CD14-positive monocyte (primary cell): Measurements from ENCODE around the gene ZNF407. TPM values are rescaled to one million over a fixed set of nuclear protein-coding genes. Genes with fewer than 3 reads are reported as not detected.

Experiments
- DNase-seq, 3 donors: peaks; one replicate each; pipeline ENCODE4 v3.0.0-alpha.2; 2011 to 2022
- H2AFZ ChIP-seq: 2 replicates; pipeline ENCODE4 v1.6.0; 2012; ENCODE audit warnings: mild to moderate bottlenecking, low read depth, low read length, inconsistent platforms; ENCODE audit not compliant: insufficient read depth, poor library complexity, severe bottlenecking
- H3K27ac ChIP-seq, 2 donors: 1 replicate in 1 of 2; 2 replicates in 1 of 2; pipeline ENCODE4 v1.5.1; 2012 to 2013; ENCODE audit warnings: low read length in 2 of 2, control low read depth in 1 of 2, inconsistent platforms in 1 of 2, low read depth in 1 of 2, mild to moderate bottlenecking in 1 of 2
- H3K27me3 ChIP-seq, 2 donors: one replicate each; pipeline versions ENCODE4 v1.6.0 to v1.6.1; 2011 to 2013; ENCODE audit warnings: low read length in 2 of 2; ENCODE audit not compliant: control insufficient read depth in 2 of 2, insufficient read depth in 2 of 2
- H3K36me3 ChIP-seq, 2 donors: replicated peaks in 1 of 2; 1 replicate in 1 of 2; 2 replicates in 1 of 2; pipeline versions ENCODE4 v1.5.1 to v1.6.1; 2012 to 2013; ENCODE audit warnings: low read length in 2 of 2, control low read depth in 1 of 2, inconsistent platforms in 1 of 2, mild to moderate bottlenecking in 1 of 2; ENCODE audit not compliant: insufficient read depth in 2 of 2, control insufficient read depth in 1 of 2
- H3K4me1 ChIP-seq, 2 donors: 1 replicate in 1 of 2; 2 replicates in 1 of 2; pipeline versions ENCODE4 v1.5.1 to v1.6.1; 2012 to 2013; ENCODE audit warnings: low read length in 2 of 2, control low read depth in 1 of 2, inconsistent platforms in 1 of 2, mild to moderate bottlenecking in 1 of 2, moderate library complexity in 1 of 2; ENCODE audit not compliant: insufficient read depth in 2 of 2, control insufficient read depth in 1 of 2
- H3K4me2 ChIP-seq: replicated peaks from 2 replicates; pipeline ENCODE3; 2012; ENCODE audit warnings: low read length, moderate library complexity, mild to moderate bottlenecking; ENCODE audit not compliant: poor library complexity, severe bottlenecking; ENCODE audit errors: extremely low read depth
- H3K4me3 ChIP-seq, 3 experiments: fragments of 200-600 bp in 1 of 3; sonication (generic) in 1 of 3; replicated peaks in 1 of 3; 1 replicate in 2 of 3; 2 replicates in 1 of 3; pipeline ENCODE4 v1.5.1; 2011 to 2013; ENCODE audit warnings: low read length in 3 of 3, mild to moderate bottlenecking in 3 of 3, control low read depth in 2 of 3, low read depth in 2 of 3, inconsistent platforms in 1 of 3, moderate library complexity in 1 of 3
- H3K79me2 ChIP-seq: 2 replicates; pipeline ENCODE4 v1.6.0; 2012; ENCODE audit warnings: mild to moderate bottlenecking, control low read depth, inconsistent platforms, low read length, moderate library complexity; ENCODE audit not compliant: insufficient read depth
- H3K9ac ChIP-seq: 2 replicates; pipeline ENCODE4 v1.6.0; 2017; ENCODE audit warnings: low read length, mild to moderate bottlenecking; ENCODE audit not compliant: insufficient read depth, poor library complexity, severe bottlenecking
- H3K9me3 ChIP-seq, 2 donors: replicated peaks in 1 of 2; 1 replicate in 1 of 2; 2 replicates in 1 of 2; pipeline versions ENCODE4 v1.5.1 to v1.6.1; 2012 to 2013; ENCODE audit warnings: low read length in 2 of 2, control low read depth in 1 of 2; ENCODE audit not compliant: control insufficient read depth in 1 of 2, insufficient read depth in 1 of 2
- H4K20me1 ChIP-seq: 2 replicates; pipeline ENCODE4 v1.6.0; 2012; ENCODE audit warnings: mild to moderate bottlenecking, low read length, control low read depth, moderate library complexity; ENCODE audit not compliant: insufficient read depth
- H3K27ac Mint-ChIP-seq, 7 donors: one replicate each; pipeline ENCODE4 v1.8.0; 2020; ENCODE audit warnings: mild to moderate bottlenecking in 7 of 7, mixed read lengths in 7 of 7, moderate library complexity in 6 of 7, inconsistent platforms in 2 of 7
- H3K27me3 Mint-ChIP-seq, 3 donors: one replicate each; pipeline ENCODE4 v1.8.0; 2021 to 2022; ENCODE audit warnings: low read depth in 3 of 3, mild to moderate bottlenecking in 3 of 3, mixed read lengths in 3 of 3, moderate library complexity in 3 of 3, inconsistent platforms in 1 of 3
- H3K36me3 Mint-ChIP-seq, 2 donors: one replicate each; pipeline ENCODE4 v1.8.0; 2020; ENCODE audit warnings: mixed read lengths in 2 of 2, inconsistent platforms in 1 of 2, mild to moderate bottlenecking in 1 of 2
- H3K4me1 Mint-ChIP-seq: one replicate; pipeline ENCODE4 v1.8.0; 2020; ENCODE audit warnings: mild to moderate bottlenecking, mixed read lengths
- H3K4me3 Mint-ChIP-seq, 2 donors: one replicate each; pipeline ENCODE4 v1.8.0; 2020; ENCODE audit warnings: mild to moderate bottlenecking in 2 of 2, mixed read lengths in 2 of 2, moderate library complexity in 1 of 2
- H3K9me3 Mint-ChIP-seq, 7 donors: one replicate each; pipeline ENCODE4 v1.8.0; 2020 to 2022; ENCODE audit warnings: mixed read lengths in 7 of 7, mild to moderate bottlenecking in 6 of 7, moderate library complexity in 6 of 7, inconsistent platforms in 2 of 7
- CTCF ChIP-seq: fragments of 200-600 bp; IDR thresholded peaks from one replicate; pipeline ENCODE4 v1.8.0; 2022; ENCODE audit warnings: antibody characterized with exemption, mild to moderate bottlenecking
- WGBS: methylation state at CpG from one replicate; pipeline ENCODE4 v1.1.5; 2013; ENCODE audit warnings: missing lambda C conversion rate; ENCODE audit not compliant: insufficient coverage; 5-methylcytosine and 5-hydroxymethylcytosine counted together
- intact Hi-C, 2 donors: fragments of 100-400 bp; cut with micrococcal nuclease; formaldehyde crosslinking; loops; one replicate each; pipeline versions ENCODE4 v1.15.0 to v1.15.1; 2023
- polyA plus RNA-seq, 3 donors: library from polyadenylated mRNA; depleted of rRNA in 1 of 3; unstranded in 2 of 3; stranded (reverse) in 1 of 3; fragments of 300-500 nt in 2 of 3; fragments of >200 nt in 1 of 3; fragmentation: Illumina TruSeq in 2 of 3; gene quantifications; 1 replicate in 2 of 3; 2 replicates in 1 of 3; pipeline ENCODE4 v1.2.3, GENCODE V29; 2012 to 2021

Gene ZNF407
- polyA plus RNA-seq, 3 donors, result 1.3 to 3.6 (median 1.6) TPM

DNA sequence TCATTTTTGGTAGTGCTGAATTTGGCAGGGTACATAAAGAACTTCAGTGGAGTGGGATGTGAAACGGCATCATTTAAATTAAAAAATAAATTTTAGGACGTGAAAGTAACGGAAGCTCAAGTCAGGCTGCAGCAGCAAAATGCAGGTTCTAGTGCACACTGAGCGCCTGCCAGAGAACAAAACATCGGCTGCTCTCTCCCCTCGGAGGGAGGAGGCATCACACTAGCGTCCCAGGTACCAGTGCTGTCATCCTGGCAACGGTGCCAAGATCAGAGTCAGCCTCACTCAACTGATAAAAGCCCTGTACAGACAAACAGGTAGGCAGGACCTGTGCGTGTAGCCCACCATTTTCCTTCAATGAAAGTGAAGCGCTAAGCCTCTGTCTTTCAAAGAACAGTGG is 349.7 kb downstream of the ZNF407 start:
- WGBS, result 97% methylated on average over 10 of the region's 10 CpGs
- Mint-ChIP-seq H3K27me3 (no peaks in the 10 kb centered on the region), H3K36me3 (peaks cover 0 to 2% of the 10 kb centered on the region in 2 donors), H3K27ac (no peak overlapping the region), H3K4me1 (peaks cover 4% of the 10 kb centered on the region), H3K9me3 (no peaks in the 10 kb centered on the region), H3K4me3 (no peak overlapping the region)
- Histone ChIP-seq H3K79me2 (no peaks in the 10 kb centered on the region), H3K4me3 (no peak overlapping the region), H3K27me3 (no peaks in the 10 kb centered on the region), H2AFZ (no peak overlapping the region), H3K36me3 (no peaks in the 10 kb centered on the region), H4K20me1 (no peaks in the 10 kb centered on the region), H3K27ac (no peak overlapping the region), H3K9me3 (no peaks in the 10 kb centered on the region), H3K4me2 (no peak overlapping the region), H3K9ac (no peak overlapping the region), H3K4me1 (no peaks in the 10 kb centered on the region)
- TF ChIP-seq CTCF, result no peak
- intact Hi-C loops, result no loop called here
- DNase-seq, result no peak

DNA sequence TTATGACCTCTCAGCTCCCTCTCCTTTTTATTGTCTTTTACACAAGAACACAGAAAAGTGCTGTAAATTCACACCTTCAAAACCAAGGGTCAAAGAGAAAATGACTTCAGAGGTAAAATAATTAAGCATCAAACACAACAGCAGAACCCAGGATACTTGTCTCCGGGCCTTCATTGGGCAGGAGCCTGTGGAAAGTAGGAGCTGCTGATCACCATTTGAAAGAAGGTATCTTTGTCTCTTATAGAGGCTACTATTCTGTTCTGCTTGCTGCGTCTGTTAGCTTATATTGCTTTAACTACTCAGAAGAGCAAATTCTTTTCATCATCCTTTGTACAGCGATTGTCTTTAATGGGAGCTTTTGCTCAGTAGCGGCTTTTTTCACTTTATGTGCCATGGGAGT is 350.2 kb downstream of the ZNF407 start:
- Mint-ChIP-seq H3K27ac (no peak overlapping the region), H3K9me3 (no peaks in the 10 kb centered on the region), H3K27me3 (no peaks in the 10 kb centered on the region), H3K4me1 (peaks cover 4% of the 10 kb centered on the region), H3K4me3 (no peak overlapping the region), H3K36me3 (peaks cover 0 to 2% of the 10 kb centered on the region in 2 donors)
- H3K27me3 ChIP-seq, result no peaks in the 10 kb centered on the region
- H4K20me1 ChIP-seq, result no peaks in the 10 kb centered on the region
- no peak overlapping the region for H3K4me2 ChIP-seq
- H3K27ac ChIP-seq, result no peak overlapping the region
- no peaks in the 10 kb centered on the region for H3K79me2 ChIP-seq
- no peak overlapping the region for H3K9ac ChIP-seq
- no peak overlapping the region for H2AFZ ChIP-seq
- no peak for TF ChIP-seq CTCF
- H3K36me3 ChIP-seq, result no peaks in the 10 kb centered on the region
- whole genome bisulfite sequencing, result no CpG with 5 or more reads among the region's 4 CpGs
- H3K9me3 ChIP-seq, result no peaks in the 10 kb centered on the region
- no peaks in the 10 kb centered on the region for H3K4me1 ChIP-seq
- no peak for DNase-seq
- no peak overlapping the region for H3K4me3 ChIP-seq
- intact Hi-C loops, result no loop called here
